GM23338 (cell line): ENCODE data around the gene SLIT1. TPM values are rescaled to one million over a fixed set of nuclear protein-coding genes. Genes with fewer than 3 reads are reported as not detected.

ENCODE experiments used
- ATAC-seq: fragments of 200-7000 bp; cut with Tn5 transposase; 3 replicates; pipeline ENCODE4 v1.9.1; 2020
- DNase-seq: peaks from one replicate; pipeline ENCODE4 v3.0.0-alpha.2; 2015; ENCODE audit warnings: low spot score
- H2AFZ ChIP-seq: fragments of 200-600 bp; sonication (generic); 2 replicates; pipeline ENCODE4 v1.8.0; 2016; ENCODE audit warnings: antibody characterized with exemption, mild to moderate bottlenecking, moderate library complexity
- H3F3A ChIP-seq: fragments of 200-600 bp; sonication (generic); replicated peaks from 2 replicates; pipeline ENCODE4 v1.8.0; 2017; ENCODE audit warnings: antibody characterized with exemption, mixed run types, low read depth
- H3K27ac ChIP-seq: fragments of 200-600 bp; sonication (generic); 2 replicates; pipeline ENCODE4 v1.6.1; 2016; ENCODE audit warnings: low read depth
- H3K27me3 ChIP-seq: fragments of 200-600 bp; sonication (generic); 2 replicates; pipeline ENCODE4 v1.8.0; 2016; ENCODE audit warnings: mild to moderate bottlenecking, mixed run types, moderate library complexity; ENCODE audit not compliant: insufficient read depth
- H3K36me3 ChIP-seq: fragments of 200-600 bp; sonication (generic); 2 replicates; pipeline ENCODE4 v1.8.0; 2016; ENCODE audit warnings: mild to moderate bottlenecking; ENCODE audit not compliant: insufficient read depth
- H3K4me1 ChIP-seq: fragments of 200-600 bp; sonication (generic); 2 replicates; pipeline ENCODE4 v1.8.0; 2016; ENCODE audit warnings: mild to moderate bottlenecking, moderate library complexity; ENCODE audit not compliant: insufficient read depth
- H3K4me2 ChIP-seq: fragments of 200-600 bp; sonication (generic); 2 replicates; pipeline ENCODE4 v1.7.1; 2017; ENCODE audit warnings: mixed run types
- H3K4me3 ChIP-seq: fragments of 200-600 bp; sonication (generic); 2 replicates; pipeline ENCODE4 v1.6.1; 2016; ENCODE audit warnings: mixed run types
- H3K79me2 ChIP-seq: fragments of 200-600 bp; sonication (generic); replicated peaks from 2 replicates; pipeline ENCODE4 v1.8.0; 2017; ENCODE audit warnings: mild to moderate bottlenecking; ENCODE audit not compliant: insufficient read depth
- H3K9me2 ChIP-seq: fragments of 200-600 bp; sonication (generic); 2 replicates; pipeline ENCODE4 v1.8.0; 2017; ENCODE audit not compliant: insufficient read depth
- H4K20me1 ChIP-seq: fragments of 200-600 bp; sonication (generic); replicated peaks from 2 replicates; pipeline ENCODE4 v1.8.0; 2017; ENCODE audit warnings: mild to moderate bottlenecking; ENCODE audit not compliant: insufficient read depth
- H3K27ac Mint-ChIP-seq: 2 replicates; pipeline ENCODE4 v1.8.0; 2020; ENCODE audit warnings: inconsistent platforms, mild to moderate bottlenecking, moderate library complexity, mixed read lengths
- H3K27me3 Mint-ChIP-seq: 3 replicates; pipeline ENCODE4 v1.8.0; 2022; ENCODE audit warnings: low read depth, mild to moderate bottlenecking, moderate library complexity, mixed read lengths, inconsistent platforms; ENCODE audit not compliant: insufficient read depth, poor library complexity
- H3K36me3 Mint-ChIP-seq: 3 replicates; pipeline ENCODE4 v1.8.0; 2021; ENCODE audit warnings: low read depth, mild to moderate bottlenecking, inconsistent platforms, moderate library complexity, mixed read lengths
- H3K4me1 Mint-ChIP-seq: 3 replicates; pipeline ENCODE4 v1.8.0; 2020; ENCODE audit warnings: mild to moderate bottlenecking, inconsistent platforms, mixed read lengths
- H3K4me3 Mint-ChIP-seq: 3 replicates; pipeline ENCODE4 v1.8.0; 2021; ENCODE audit warnings: moderate library complexity, mild to moderate bottlenecking, inconsistent platforms, mixed read lengths
- H3K9me3 Mint-ChIP-seq: 3 replicates; pipeline ENCODE4 v1.8.0; 2020; ENCODE audit warnings: moderate library complexity, mild to moderate bottlenecking, inconsistent platforms, mixed read lengths
- CREB1 ChIP-seq: fragments of 250-450 bp; sonication (Bioruptor Pico); IDR thresholded peaks from 2 replicates; pipeline ENCODE4 v1.5.0; 2020; ENCODE audit warnings: low read depth, mild to moderate bottlenecking, moderate library complexity
- EZH2 ChIP-seq: fragments of 200-600 bp; sonication (generic); IDR thresholded peaks from one replicate; pipeline ENCODE4 v1.8.0; 2017; ENCODE audit warnings: antibody characterized with exemption, mild to moderate bottlenecking, low read depth; ENCODE audit not compliant: unreplicated experiment
- EZH2phosphoT487 ChIP-seq: fragments of 200-600 bp; sonication (generic); IDR thresholded peaks from one replicate; pipeline ENCODE4 v1.8.1; 2018; ENCODE audit warnings: antibody characterized with exemption; ENCODE audit not compliant: unreplicated experiment
- JUNB ChIP-seq: IDR thresholded peaks from one replicate; pipeline ENCODE4 v1.6.1; 2016; ENCODE audit warnings: antibody characterized with exemption; ENCODE audit not compliant: unreplicated experiment
- NANOG ChIP-seq: IDR thresholded peaks from 2 replicates; pipeline ENCODE4 v1.6.1; 2016; ENCODE audit warnings: antibody characterized with exemption, borderline replicate concordance
- POLR2AphosphoS5 ChIP-seq: IDR thresholded peaks from 2 replicates; pipeline ENCODE4 v1.6.1; 2016; ENCODE audit warnings: antibody characterized with exemption, low read depth
- REST ChIP-seq: IDR thresholded peaks from one replicate; pipeline ENCODE4 v1.6.1; 2018; ENCODE audit warnings: antibody characterized with exemption; ENCODE audit not compliant: unreplicated experiment
- STAT1 ChIP-seq: IDR thresholded peaks from one replicate; pipeline ENCODE4 v1.6.1; 2016; ENCODE audit warnings: antibody characterized with exemption; ENCODE audit not compliant: unreplicated experiment
- ZNF114 ChIP-seq: fragments of 250-450 bp; sonication (Bioruptor Pico); IDR thresholded peaks from 2 replicates; pipeline ENCODE4 v1.5.0; 2020; ENCODE audit warnings: mild to moderate bottlenecking, moderate library complexity
- ZNF331 ChIP-seq: fragments of 250-450 bp; sonication (Bioruptor Pico); IDR thresholded peaks from 2 replicates; pipeline ENCODE4 v1.5.0; 2020; ENCODE audit warnings: low read depth, mild to moderate bottlenecking, moderate library complexity
- polyA plus RNA-seq: library from polyadenylated mRNA; unstranded; fragments of >200 nt; fragmentation: Nextera tagmentation; extraction: Ambion mirVana; gene quantifications from 2 replicates; pipeline ENCODE4 v1.2.1, GENCODE V29; 2016
- total RNA-seq: library from RNA; depleted of rRNA; stranded (reverse); fragments of >200 nt; shearing (Covaris generic); gene quantifications from 2 replicates; pipeline ENCODE4 v1.2.3, GENCODE V29; 2014
- TF ChIP-seq, protein P1 (sequence below): IDR thresholded peaks from 2 replicates; pipeline ENCODE4 v1.6.1; 2016; ENCODE audit warnings: antibody characterized with exemption
- TF ChIP-seq, protein P2 (sequence below): fragments of 250-450 bp; sonication (Bioruptor Pico); IDR thresholded peaks from 2 replicates; pipeline ENCODE4 v1.5.0; 2020; ENCODE audit warnings: mild to moderate bottlenecking, moderate library complexity
- TF ChIP-seq, protein P3 (sequence below), 2 experiments: fragments of 200-600 bp in 1 of 2; sonication (generic) in 1 of 2; conservative IDR thresholded peaks; 2 replicates each; pipeline versions ENCODE4 v1.5.1 to v1.6.1; 2016 to 2017; ENCODE audit warnings: antibody characterized with exemption in 2 of 2, low read depth in 2 of 2, mild to moderate bottlenecking in 2 of 2, moderate library complexity in 1 of 2

SLIT1 gene
- total and polyA plus RNA-seq, 2 experiments from 2014 or later, result 0.76 to 1.7 TPM

DNA sequence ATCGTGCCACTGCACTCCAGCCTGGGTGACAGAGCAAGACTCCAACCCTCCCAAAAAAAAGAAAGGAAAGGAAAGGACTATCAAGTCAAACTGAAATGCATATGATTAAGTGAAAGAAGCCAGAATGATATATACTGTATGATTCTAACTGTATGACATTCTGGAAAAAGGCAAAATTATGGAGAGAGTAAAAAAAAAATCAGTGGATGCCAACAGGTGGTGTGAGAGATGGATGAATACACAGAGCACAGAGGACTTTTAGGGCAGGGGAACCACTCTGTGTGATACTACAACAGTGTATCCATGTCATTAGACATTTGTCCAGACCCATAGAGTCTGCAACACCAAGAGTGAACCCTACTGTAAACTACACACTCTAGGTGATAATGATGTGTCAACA is 99.2 kb downstream of the SLIT1 start:
- no peaks in the 10 kb centered on the region; the same call in 2 of the 3 replicates for H3K9me3 Mint-ChIP-seq
- no peak overlapping the region for H2AFZ ChIP-seq
- H3K4me3 ChIP-seq, result no peak overlapping the region
- no peaks in the 10 kb centered on the region for H3K27me3 ChIP-seq
- TF ChIP-seq NANOG (no peak), POLR2AphosphoS5 (no peak), ZNF114 (no peak), STAT1 (no peak), CREB1 (CRISPR knock-in tag) (no peak), EZH2 (no peak), ZNF331 (CRISPR knock-in tag) (no peak), REST (no peak), EZH2phosphoT487 (no peak), JUNB (no peak)
- TF ChIP-seq, protein P1, sequence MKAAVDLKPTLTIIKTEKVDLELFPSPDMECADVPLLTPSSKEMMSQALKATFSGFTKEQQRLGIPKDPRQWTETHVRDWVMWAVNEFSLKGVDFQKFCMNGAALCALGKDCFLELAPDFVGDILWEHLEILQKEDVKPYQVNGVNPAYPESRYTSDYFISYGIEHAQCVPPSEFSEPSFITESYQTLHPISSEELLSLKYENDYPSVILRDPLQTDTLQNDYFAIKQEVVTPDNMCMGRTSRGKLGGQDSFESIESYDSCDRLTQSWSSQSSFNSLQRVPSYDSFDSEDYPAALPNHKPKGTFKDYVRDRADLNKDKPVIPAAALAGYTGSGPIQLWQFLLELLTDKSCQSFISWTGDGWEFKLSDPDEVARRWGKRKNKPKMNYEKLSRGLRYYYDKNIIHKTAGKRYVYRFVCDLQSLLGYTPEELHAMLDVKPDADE, result no peak
- TF ChIP-seq, protein P2, sequence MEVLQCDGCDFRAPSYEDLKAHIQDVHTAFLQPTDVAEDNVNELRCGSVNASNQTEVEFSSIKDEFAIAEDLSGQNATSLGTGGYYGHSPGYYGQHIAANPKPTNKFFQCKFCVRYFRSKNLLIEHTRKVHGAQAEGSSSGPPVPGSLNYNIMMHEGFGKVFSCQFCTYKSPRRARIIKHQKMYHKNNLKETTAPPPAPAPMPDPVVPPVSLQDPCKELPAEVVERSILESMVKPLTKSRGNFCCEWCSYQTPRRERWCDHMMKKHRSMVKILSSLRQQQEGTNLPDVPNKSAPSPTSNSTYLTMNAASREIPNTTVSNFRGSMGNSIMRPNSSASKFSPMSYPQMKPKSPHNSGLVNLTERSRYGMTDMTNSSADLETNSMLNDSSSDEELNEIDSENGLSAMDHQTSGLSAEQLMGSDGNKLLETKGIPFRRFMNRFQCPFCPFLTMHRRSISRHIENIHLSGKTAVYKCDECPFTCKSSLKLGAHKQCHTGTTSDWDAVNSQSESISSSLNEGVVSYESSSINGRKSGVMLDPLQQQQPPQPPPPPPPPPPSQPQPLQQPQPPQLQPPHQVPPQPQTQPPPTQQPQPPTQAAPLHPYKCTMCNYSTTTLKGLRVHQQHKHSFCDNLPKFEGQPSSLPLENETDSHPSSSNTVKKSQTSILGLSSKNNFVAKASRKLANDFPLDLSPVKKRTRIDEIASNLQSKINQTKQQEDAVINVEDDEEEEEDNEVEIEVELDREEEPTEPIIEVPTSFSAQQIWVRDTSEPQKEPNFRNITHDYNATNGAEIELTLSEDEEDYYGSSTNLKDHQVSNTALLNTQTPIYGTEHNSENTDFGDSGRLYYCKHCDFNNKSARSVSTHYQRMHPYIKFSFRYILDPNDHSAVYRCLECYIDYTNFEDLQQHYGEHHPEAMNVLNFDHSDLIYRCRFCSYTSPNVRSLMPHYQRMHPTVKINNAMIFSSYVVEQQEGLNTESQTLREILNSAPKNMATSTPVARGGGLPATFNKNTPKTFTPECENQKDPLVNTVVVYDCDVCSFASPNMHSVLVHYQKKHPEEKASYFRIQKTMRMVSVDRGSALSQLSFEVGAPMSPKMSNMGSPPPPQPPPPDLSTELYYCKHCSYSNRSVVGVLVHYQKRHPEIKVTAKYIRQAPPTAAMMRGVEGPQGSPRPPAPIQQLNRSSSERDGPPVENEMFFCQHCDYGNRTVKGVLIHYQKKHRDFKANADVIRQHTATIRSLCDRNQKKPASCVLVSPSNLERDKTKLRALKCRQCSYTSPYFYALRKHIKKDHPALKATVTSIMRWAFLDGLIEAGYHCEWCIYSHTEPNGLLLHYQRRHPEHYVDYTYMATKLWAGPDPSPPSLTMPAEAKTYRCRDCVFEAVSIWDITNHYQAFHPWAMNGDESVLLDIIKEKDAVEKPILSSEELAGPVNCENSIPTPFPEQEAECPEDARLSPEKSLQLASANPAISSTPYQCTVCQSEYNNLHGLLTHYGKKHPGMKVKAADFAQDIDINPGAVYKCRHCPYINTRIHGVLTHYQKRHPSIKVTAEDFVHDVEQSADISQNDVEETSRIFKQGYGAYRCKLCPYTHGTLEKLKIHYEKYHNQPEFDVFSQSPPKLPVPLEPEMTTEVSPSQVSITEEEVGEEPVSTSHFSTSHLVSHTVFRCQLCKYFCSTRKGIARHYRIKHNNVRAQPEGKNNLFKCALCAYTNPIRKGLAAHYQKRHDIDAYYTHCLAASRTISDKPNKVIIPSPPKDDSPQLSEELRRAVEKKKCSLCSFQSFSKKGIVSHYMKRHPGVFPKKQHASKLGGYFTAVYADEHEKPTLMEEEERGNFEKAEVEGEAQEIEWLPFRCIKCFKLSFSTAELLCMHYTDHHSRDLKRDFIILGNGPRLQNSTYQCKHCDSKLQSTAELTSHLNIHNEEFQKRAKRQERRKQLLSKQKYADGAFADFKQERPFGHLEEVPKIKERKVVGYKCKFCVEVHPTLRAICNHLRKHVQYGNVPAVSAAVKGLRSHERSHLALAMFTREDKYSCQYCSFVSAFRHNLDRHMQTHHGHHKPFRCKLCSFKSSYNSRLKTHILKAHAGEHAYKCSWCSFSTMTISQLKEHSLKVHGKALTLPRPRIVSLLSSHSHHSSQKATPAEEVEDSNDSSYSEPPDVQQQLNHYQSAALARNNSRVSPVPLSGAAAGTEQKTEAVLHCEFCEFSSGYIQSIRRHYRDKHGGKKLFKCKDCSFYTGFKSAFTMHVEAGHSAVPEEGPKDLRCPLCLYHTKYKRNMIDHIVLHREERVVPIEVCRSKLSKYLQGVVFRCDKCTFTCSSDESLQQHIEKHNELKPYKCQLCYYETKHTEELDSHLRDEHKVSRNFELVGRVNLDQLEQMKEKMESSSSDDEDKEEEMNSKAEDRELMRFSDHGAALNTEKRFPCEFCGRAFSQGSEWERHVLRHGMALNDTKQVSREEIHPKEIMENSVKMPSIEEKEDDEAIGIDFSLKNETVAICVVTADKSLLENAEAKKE (CRISPR knock-in tag), result no peak
- TF ChIP-seq, protein P3, sequence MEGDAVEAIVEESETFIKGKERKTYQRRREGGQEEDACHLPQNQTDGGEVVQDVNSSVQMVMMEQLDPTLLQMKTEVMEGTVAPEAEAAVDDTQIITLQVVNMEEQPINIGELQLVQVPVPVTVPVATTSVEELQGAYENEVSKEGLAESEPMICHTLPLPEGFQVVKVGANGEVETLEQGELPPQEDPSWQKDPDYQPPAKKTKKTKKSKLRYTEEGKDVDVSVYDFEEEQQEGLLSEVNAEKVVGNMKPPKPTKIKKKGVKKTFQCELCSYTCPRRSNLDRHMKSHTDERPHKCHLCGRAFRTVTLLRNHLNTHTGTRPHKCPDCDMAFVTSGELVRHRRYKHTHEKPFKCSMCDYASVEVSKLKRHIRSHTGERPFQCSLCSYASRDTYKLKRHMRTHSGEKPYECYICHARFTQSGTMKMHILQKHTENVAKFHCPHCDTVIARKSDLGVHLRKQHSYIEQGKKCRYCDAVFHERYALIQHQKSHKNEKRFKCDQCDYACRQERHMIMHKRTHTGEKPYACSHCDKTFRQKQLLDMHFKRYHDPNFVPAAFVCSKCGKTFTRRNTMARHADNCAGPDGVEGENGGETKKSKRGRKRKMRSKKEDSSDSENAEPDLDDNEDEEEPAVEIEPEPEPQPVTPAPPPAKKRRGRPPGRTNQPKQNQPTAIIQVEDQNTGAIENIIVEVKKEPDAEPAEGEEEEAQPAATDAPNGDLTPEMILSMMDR (conservative IDR thresholded peaks at IDR 0.05; ENCODE audit: low read depth in 2 of 2), result no peak
- no peaks in the 10 kb centered on the region for H3K36me3 ChIP-seq
- H3K79me2 ChIP-seq, result no peaks in the 10 kb centered on the region
- H3K27me3 Mint-ChIP-seq, result peaks cover 2% of the 10 kb centered on the region
- peaks cover 24% of the 10 kb centered on the region for H3K4me1 Mint-ChIP-seq
- H3K27ac ChIP-seq, result no peak overlapping the region
- H4K20me1 ChIP-seq, result no peaks in the 10 kb centered on the region
- H3F3A ChIP-seq, result no peaks in the 10 kb centered on the region
- ATAC-seq (no peak), DNase-seq (no peak)
- H3K36me3 Mint-ChIP-seq, result no peaks in the 10 kb centered on the region
- H3K4me2 ChIP-seq, result no peak overlapping the region
- no peak overlapping the region for H3K27ac Mint-ChIP-seq
- no peak overlapping the region for H3K4me3 Mint-ChIP-seq
- no peaks in the 10 kb centered on the region for H3K9me2 ChIP-seq
- peaks cover 4% of the 10 kb centered on the region; the same call in 1 of the 2 replicates for H3K4me1 ChIP-seq
